ENCODE measurements around the gene MAGI1.

The MAGI1 gene

GRCh38 chr3:65439641-65440284 is 599.0 kb downstream of the MAGI1 start:
- DNase-seq = peak; percentile 58

- DNase-seq = no peak
Measured at GRCh38 chr3:65438612-65439011, 600.1 kb downstream of the MAGI1 start.

- DNase-seq = no peak
Measured at GRCh38 chr3:65438096-65438495, 600.6 kb downstream of the MAGI1 start.

GRCh38 chr3:65436580-65436979 is 602.1 kb downstream of the MAGI1 start:
- DNase-seq = peak; percentile 20

- DNase-seq = no peak
Measured at GRCh38 chr3:65433480-65433879, 605.2 kb downstream of the MAGI1 start.

GRCh38 chr3:65432388-65433003 is 606.2 kb downstream of the MAGI1 start:
- no peak for DNase-seq

GRCh38 chr3:65425880-65426279 is 612.8 kb downstream of the MAGI1 start:
- peak; percentile 19 for DNase-seq

- DNase-seq = no peak
Measured at GRCh38 chr3:65422154-65422553, 616.6 kb downstream of the MAGI1 start.

GRCh38 chr3:65419233-65419632 is 619.5 kb downstream of the MAGI1 start:
- no peak for DNase-seq

- DNase-seq = no peak
Measured at GRCh38 chr3:65413891-65414290, 624.8 kb downstream of the MAGI1 start.

GRCh38 chr3:65412588-65412987 is 626.1 kb downstream of the MAGI1 start:
- DNase-seq = no peak

GRCh38 chr3:65411367-65411766 is 627.4 kb downstream of the MAGI1 start:
- no peak for DNase-seq

- DNase-seq = no peak
Measured at GRCh38 chr3:65409176-65409569, 629.5 kb downstream of the MAGI1 start.

GRCh38 chr3:65408531-65409175 is 630.1 kb downstream of the MAGI1 start:
- no peak for DNase-seq

- DNase-seq = peak; percentile 66
Measured at GRCh38 chr3:65406470-65406869, 632.2 kb downstream of the MAGI1 start.

- peak; percentile 85 for DNase-seq
Measured at GRCh38 chr3:65402597-65402996, 636.1 kb downstream of the MAGI1 start.

- DNase-seq = no peak
Measured at GRCh38 chr3:65401359-65402305, 637.1 kb downstream of the MAGI1 start.

GRCh38 chr3:65400899-65401298 is 637.8 kb downstream of the MAGI1 start:
- DNase-seq = no peak

GRCh38 chr3:65398953-65399352 is 639.8 kb downstream of the MAGI1 start:
- DNase-seq = peak; percentile 42

GRCh38 chr3:65396078-65396477 is 642.6 kb downstream of the MAGI1 start:
- DNase-seq = no peak

GRCh38 chr3:65391068-65391467 is 647.6 kb downstream of the MAGI1 start:
- no peak for DNase-seq

- no peak for DNase-seq
Measured at GRCh38 chr3:65385805-65386204, 652.9 kb downstream of the MAGI1 start.

- DNase-seq = peak; percentile 10
Measured at GRCh38 chr3:65381496-65382010, 657.2 kb downstream of the MAGI1 start.
